Measurements from ENCODE around the gene PTAFR. TPM values are rescaled to one million over a fixed set of nuclear protein-coding genes. Genes with fewer than 3 reads are reported as not detected.

The PTAFR gene
- total RNA-seq, 1 experiment from 2014 or later = 1.3 TPM

- DNase-seq (ENCODE audit: low read depth, low spot score) = no peak
- TF ChIP-seq SRF (IDR thresholded peaks at IDR 0.05; ENCODE audit: low read depth) = no peak
- no peak for TF ChIP-seq ATF3 (IDR thresholded peaks at IDR 0.05)
- TF ChIP-seq EGR1 (IDR thresholded peaks at IDR 0.05; ENCODE audit: low read depth) = no peak
- TF ChIP-seq ZBTB33 (IDR thresholded peaks at IDR 0.05; ENCODE audit: extremely low read depth, insufficient replicate concordance, low read length) = no peak
- TF ChIP-seq FOSL1 (IDR thresholded peaks at IDR 0.05; ENCODE audit: low read depth) = no peak
- TF ChIP-seq EZH2 (IDR thresholded peaks at IDR 0.05) = no peak
- TF ChIP-seq EZH2phosphoT487 (IDR thresholded peaks at IDR 0.05; ENCODE audit: borderline replicate concordance) = no peak
- TF ChIP-seq SP1 (IDR thresholded peaks at IDR 0.05; ENCODE audit: low read depth) = no peak
- no peak for ATAC-seq
- Histone ChIP-seq H3K36me3 (ENCODE audit: control insufficient read depth in 1 of 2, insufficient read depth in 2 of 2, low read length in 2 of 2) (no peaks in the 10 kb centered on the region), H3K4me1 (ENCODE audit: control insufficient read depth in 1 of 2, insufficient read depth in 2 of 2, low read length in 2 of 2) (peaks cover 4 to 22% of the 10 kb centered on the region in 2 experiments; a peak in 3 of 4 replicates), H3K4me2 (ENCODE audit: low read length) (no peak overlapping the region), H3K9me2 (ENCODE audit: insufficient read depth) (no peaks in the 10 kb centered on the region), H3K4me3 (replicated peaks in 1 of 2; ENCODE audit: low read depth in 1 of 2, low read length in 2 of 2) (no peak overlapping the region), H3K27ac (ENCODE audit: low read depth, low read length) (no peak overlapping the region), H2AFZ (ENCODE audit: low read depth, low read length, poor library complexity, severe bottlenecking) (no peak overlapping the region), H3K9me3 (ENCODE audit: control insufficient read depth in 1 of 2, insufficient read depth in 1 of 2, low read depth in 1 of 2, low read length in 2 of 2) (no peaks in the 10 kb centered on the region), H3K9ac (ENCODE audit: low read length) (no peak overlapping the region), H3K79me2 (ENCODE audit: insufficient read depth, low read length) (no peaks in the 10 kb centered on the region), H3K27me3 (ENCODE audit: insufficient read depth, low read length) (no peaks in the 10 kb centered on the region), H4K20me1 (ENCODE audit: insufficient read depth) (no peaks in the 10 kb centered on the region)
- intact Hi-C loops (cut with micrococcal nuclease) = no loop called here
- POLR2A ChIA-PET = no interaction called here
- RAD21 ChIA-PET (ENCODE audit: low non-redundant PET in 1 of 2, low total read pairs in 2 of 2, uncharacterized antibody in 2 of 2, unreplicated experiment in 2 of 2) = no interaction called here
- CTCF ChIA-PET = no interaction called here
- no TSS peak for BruUV-seq (replicated peaks)
These were observed 14.0 kb upstream of the PTAFR start for GRCh38 chr1:28190337-28190979.

All from HCT116 (cell line).